AG08396 (cell line): ENCODE measurements around the gene MYLK.

Source experiments
- DNase-seq: peaks from one replicate; pipeline ENCODE4 v3.0.0; 2012; ENCODE audit warnings: low spot score, mixed read lengths

The MYLK gene

GRCh38 chr3:123818921-123819429 is 65.2 kb downstream of the MYLK start:
- peak; percentile 43 for DNase-seq

DNA sequence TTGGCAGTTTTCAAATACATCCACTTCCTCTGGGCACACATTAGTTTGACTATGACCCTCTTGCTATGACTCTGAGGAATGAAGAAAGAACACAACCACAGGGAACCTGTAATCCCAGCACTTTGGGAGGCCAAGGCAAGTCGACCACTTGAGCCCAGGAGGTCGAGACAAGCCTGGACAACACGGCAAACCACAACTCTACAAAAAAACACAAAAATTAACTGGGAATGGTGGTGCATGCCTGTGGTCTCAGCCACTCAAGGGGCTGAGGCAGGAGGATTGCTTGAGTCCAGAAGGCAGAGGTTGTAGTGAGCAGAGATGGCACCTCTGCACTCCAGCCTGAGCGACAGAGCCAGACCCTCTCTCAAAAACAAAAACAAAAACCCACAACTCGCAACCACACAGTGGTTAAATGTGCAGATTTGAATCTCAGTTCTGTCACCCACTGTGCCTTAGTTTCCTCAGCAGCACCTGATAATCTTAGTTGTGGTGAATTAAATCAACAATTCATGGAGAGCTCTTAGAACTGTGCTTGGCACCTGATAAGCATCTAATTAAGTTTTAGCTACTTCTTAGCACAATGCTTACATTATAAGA is 65.7 kb downstream of the MYLK start:
- no peak for DNase-seq

DNA sequence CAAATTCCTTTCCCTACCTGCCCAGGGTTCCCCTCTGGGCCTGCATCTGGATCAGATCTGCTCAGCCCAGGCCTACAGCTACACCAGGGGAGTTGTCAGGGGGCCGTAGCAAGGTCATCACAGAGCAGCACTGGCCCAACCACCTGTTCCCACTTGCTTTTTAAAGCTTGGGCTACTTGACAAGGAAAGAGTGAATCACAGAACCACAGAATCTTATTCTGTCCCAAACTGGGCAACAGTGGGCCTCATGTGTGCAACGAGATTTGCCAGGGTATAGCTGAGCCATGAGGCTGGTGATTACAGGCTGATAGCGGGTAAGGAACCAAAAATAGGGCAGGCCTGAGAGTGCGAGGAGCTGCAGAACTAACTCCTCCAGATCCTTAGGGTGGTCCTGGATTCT is 66.7 kb downstream of the MYLK start:
- DNase-seq: no peak

DNA sequence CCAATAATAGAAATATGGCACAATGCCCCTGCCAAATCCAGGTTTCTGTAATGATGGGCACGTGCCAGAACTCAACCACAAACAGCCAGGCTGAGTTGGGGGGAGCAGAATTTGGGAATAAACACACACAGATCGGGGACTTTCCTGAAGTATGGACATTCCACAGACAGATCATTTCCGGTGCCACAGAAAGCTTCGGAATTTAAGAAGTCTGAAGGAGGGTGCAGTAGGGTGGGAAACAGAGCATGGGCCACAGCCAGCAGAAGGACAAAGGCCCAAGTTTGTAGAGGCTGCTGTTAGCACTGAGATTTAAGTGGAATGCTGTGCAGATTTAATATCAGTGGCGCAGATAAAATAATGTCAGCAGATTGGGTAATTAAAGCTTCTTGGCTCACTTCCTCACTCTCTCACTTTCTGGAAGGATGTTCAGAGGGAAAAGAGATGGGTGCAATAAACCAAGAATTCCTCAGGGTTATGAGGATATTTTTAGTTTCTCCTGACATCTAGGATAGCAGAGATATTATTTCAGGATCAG is 67.4 kb downstream of the MYLK start:
- DNase-seq: peak; percentile 59

DNA sequence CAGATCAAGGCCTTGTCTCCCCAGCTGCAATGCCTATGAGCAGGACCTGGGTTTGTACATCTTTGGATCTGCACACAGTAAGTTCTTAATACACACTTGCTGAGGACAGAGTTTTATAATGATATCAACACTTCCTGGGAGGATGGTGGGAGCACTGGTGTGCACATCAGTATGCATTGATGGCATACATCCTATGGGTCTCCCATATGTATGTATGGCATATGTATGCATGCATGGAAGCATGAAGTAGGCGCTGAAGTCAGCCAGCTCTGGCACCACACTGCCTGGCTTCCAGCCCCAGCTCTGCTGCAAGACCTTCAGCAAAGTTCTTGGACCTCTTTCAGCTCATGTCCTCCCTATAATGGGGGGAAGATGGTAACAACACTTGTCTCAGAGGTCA is 68.2 kb downstream of the MYLK start:
- no peak for DNase-seq

GRCh38 chr3:123813876-123814275 is 70.3 kb downstream of the MYLK start:
- DNase-seq: no peak

DNA sequence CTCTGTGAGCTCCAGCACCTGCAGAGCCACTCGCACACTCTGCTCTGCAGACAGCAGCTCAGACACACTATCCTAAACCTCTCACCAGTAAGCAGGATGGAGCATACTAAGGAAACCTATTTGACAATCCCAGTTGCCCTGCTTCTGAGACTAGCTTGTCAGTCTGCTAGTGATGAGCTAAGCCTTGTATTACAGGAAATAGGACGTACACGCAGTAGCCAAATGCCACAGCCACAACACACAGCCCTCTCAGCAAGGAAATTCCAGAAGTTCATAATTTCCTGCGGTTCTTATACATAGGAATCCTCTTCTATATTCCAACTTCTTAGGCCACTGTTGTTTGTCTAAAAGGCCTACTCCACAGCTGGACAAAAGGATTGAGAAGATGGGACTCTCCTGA is 74.5 kb downstream of the MYLK start:
- no peak for DNase-seq

DNA sequence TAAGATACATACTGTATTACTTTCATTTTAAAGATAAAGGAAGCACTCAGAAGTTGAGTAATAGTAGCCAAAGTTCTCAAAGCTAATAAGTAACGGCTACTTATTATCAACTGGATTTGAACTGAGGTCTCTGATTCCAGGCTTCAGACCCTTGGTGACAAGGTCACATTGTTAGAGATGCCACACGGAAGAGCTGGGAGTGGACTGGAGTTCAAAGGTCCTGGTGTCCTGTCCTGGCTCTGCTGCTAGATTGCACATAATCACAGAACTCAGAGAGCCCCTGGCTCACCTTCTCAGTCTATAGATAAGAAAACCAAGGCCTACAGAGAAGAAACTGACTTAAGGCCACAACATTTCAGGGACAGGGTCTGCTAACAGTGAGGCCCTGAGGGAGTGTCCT is 75.3 kb downstream of the MYLK start:
- DNase-seq: no peak

GRCh38 chr3:123807820-123808219 is 76.3 kb downstream of the MYLK start:
- DNase-seq: no peak

GRCh38 chr3:123805504-123805903 is 78.6 kb downstream of the MYLK start:
- DNase-seq: no peak

DNA sequence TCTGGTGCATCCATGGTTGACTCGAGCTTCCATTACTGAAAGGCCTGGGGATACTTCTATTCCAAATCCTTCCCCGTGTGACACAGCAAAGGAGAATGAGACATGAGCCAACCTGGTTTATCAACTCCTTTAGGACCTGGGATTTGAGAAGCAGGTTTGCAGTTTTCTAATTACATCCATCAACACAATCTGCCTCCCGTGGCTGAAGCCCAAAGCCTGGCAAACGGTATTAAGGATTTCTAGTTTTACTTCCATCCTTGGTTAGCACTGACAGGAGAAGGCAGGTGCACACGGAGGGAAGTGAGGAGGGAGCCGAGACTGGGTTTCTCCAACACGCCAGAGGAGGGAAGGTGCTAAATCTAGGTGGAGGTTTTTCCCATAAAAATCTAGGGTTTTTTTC is 79.0 kb downstream of the MYLK start:
- DNase-seq: no peak

- no peak for DNase-seq
Observed at GRCh38 chr3:123804676-123805075, 79.5 kb downstream of the MYLK start.

GRCh38 chr3:123803521-123803920 is 80.6 kb downstream of the MYLK start:
- no peak for DNase-seq

DNA sequence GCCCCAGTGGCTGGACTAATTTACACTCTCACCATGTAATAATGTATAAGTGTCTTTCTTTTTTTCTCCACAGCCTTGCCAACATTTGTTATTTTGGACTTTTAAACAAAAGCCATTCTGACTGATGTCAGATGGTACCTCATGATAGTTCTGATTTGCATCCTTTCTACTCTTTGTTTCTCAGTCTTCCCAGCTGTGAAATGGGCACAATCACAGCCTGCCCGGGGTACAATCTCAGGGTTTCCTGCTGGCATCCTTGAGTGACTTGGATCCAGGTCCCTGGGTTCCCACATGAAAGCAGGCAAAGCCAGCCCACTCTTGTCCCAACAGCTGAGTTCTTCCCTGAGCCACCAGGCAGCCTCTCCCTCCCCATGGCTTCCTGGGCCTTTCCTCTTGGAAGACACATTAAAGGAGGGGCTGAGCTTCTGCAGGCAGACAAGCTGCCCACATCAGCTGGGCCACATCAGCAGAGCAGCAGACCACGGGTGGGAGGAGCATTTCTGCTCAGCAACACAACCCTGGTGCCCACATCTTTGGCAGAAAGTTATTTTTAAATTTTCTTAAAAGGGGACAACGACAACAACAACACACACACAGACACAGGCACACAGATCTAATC is 82.0 kb downstream of the MYLK start:
- DNase-seq: no peak

GRCh38 chr3:123801474-123801873 is 82.7 kb downstream of the MYLK start:
- no peak for DNase-seq

DNA sequence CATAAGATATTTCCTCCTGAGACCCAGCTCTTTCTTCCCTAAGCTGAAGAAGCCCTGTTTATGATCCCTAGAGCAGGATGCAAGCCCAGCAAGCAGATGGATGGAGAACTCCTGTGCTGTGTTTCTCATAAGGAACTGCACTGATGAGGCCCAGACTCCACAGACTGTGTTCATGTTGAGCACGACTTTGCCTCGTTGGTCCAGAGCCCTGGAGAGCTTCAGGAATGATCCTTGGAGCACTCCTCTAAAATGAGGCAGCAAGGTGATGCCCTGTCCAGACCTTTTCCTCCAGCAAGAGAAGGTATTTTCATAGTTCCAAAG is 83.8 kb downstream of the MYLK start:
- DNase-seq: no peak

DNA sequence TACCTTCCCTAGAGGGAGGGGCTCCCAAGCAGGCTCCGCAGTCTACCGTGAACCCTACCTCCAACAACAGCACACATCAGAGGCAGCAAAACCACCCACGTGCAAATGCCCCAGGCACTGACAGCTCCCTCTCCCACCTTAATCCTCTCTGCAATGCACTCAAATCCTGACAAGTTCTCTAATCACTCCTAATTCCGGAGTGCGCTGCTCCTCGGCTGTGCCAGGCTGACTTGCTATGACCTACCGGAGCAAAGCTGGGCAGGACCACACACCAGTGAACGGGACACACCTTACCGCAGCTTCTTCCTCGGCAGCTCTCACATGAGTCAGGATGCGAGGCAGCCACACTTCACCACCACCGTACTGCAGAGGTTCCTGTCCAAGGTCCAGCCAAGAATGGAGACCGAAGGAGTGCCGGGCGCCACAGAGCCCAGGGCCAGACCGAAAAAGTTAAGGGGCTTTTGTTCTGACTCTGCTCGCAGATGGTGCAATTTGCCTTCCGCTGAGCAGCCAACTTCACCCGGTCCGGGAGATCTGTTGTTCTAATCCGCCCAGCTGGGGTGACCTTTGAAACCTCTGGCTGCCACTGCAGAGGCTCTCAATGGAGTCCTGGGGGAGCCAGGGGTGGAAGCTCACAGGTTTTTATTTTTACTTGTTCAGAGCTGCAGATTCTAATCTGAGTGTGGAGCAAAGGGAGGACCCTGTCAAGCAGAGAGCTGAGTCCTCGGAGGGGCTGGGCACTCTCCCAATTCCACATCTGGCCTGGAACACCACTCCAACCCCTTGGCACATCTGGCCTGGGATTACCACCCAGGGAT is 84.4 kb downstream of the MYLK start:
- DNase-seq: peak; percentile 61

DNA sequence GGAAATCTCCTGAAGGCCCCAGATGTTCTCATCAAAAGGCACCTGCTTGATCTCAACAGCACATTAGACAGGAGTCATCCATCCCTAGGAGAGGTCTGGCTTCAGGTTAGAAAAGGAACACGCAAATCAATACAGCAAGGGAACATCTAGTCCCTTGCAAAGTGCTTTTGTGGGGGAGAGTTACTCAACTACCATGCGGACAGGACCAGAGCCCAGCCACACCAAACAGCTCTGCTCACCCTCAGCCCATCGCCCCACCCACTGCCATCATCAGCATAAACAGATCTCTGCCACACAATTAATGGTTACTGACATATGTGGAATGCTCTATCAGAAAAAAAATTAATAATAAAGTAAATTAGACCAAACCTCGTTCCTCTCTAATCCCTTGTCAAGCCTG is 85.6 kb downstream of the MYLK start:
- no peak for DNase-seq

- DNase-seq: no peak
Observed at GRCh38 chr3:123795471-123796251, 88.5 kb downstream of the MYLK start.

- DNase-seq: no peak
Observed at GRCh38 chr3:123793425-123793824, 90.7 kb downstream of the MYLK start.

DNA sequence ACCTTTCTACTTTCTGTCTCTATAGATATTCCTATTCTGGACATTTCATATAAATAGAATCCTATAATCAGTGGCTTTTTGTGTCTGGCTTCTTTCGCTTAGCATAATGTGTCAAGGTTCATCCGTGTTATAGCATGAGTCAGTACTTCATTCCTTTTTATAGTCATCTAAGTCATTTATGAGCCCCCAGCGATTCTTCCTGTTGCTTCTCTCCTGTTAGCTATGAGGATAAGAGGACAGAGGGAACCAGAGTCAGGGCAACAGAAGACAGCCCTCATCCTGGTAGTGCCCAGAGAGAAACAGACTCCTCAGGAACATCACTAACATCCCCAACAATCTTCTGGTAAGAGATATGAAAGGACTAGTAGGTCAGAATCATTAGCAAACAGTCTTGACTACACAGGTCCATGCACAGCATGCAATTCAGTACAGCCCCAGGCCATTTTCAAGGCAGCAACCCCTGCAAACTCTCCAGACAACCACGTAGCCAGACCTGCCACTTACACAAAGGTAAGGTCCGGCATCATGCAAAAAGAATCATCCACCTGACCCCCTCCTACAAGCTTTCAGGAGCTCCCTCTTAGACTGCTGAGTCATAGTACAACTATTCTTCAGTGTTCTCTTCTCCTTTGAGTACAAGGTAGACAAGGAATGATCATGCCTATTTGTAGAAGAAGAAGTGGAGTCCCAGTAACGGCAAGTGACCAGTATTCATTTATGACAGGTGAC is 91.5 kb downstream of the MYLK start:
- no peak for DNase-seq

GRCh38 chr3:123791898-123792297 is 92.2 kb downstream of the MYLK start:
- no peak for DNase-seq
